Measurements from ENCODE around the gene OR5B3. TPM values are rescaled to one million over a fixed set of nuclear protein-coding genes. Genes with fewer than 3 reads are reported as not detected.

OR5B3 gene
- total RNA-seq = not detected in 2 replicates

DNA sequence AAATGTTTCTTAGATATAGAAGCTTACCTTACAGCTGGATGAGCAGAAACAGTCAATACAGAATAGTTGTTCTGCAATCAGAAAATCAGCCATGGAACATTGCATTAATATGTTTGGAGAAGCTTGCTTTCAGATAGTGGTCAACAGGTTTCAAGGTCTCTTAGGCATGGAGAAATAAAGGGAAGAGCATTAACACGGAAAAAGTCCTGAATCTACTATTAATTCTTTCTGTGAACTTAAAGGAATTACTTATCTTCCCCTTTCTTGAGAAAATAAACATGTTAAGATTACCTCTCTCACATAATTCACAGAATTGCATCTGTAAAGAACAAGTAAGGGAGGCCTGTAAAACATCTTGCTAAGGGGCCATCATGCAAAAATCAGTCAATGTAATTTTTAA is at the start of gene OR5B3:
TSS of gene OR5B3 (minus strand) at position 101 of the 400 bp plus-strand sequence. CDS start 3,465 bp downstream, outside the sequence.

GRCh38 chr11:58442136-58442535 is 35.5 kb upstream of the OR5B3 start, which contains the start of gene OR5B12:
TSS of gene OR5B12 (minus strand) at chr11:58442236. CDS start at chr11:58440151, 2,085 bp downstream.

GRCh38 chr11:58428021-58428420 is 21.3 kb upstream of the OR5B3 start, which contains the start of gene OR5B2:
TSS of gene OR5B2 (minus strand) at chr11:58428121. CDS start at chr11:58423261, 4,860 bp downstream.

DNA sequence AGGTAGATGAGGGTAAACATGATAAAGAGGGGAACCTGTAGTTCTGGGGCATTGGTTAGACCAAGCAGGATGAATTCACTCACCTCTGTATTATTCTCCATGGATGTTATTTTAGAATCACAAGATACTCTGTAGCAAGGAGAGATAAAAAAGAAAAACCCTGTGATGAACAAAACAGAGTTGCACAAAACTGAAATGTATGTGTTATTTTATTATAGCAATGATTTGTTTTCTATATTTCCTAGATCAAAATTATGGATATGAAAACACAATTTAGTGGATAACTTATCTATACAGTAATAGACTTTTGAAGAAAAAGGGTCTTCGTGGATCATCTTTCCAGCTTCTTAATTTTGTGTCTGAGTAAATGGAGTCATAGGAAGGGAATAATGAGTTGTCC is 47.7 kb downstream of the OR5B3 start, which contains the start of gene OR5B17:
TSS of gene OR5B17 (minus strand) at position 101 of the 400 bp plus-strand sequence. CDS start at position 101, 0 bp downstream.

Other genes with a start within 250 kb of the OR5B3 start
- not detected in 2 replicates for gene OR9Q2, start 217.8 kb downstream of the OR5B3 start, total RNA-seq
- not detected in 2 replicates for gene OR1S2, start 202.7 kb downstream of the OR5B3 start, total RNA-seq
- not detected in 2 replicates for gene OR1S1, start 194.2 kb downstream of the OR5B3 start, total RNA-seq
- gene OR10Q1, start 178.0 kb downstream of the OR5B3 start, total RNA-seq = not detected in 2 replicates
- gene OR10W1, start 138.6 kb downstream of the OR5B3 start, total RNA-seq = not detected in 2 replicates
- not detected in 2 replicates for gene OR5B17, start 47.8 kb downstream of the OR5B3 start, total RNA-seq
- not detected in 2 replicates for gene OR5B2, start 21.2 kb upstream of the OR5B3 start, total RNA-seq
- gene OR5B12, start 35.4 kb upstream of the OR5B3 start, total RNA-seq = not detected in 2 replicates
- gene OR5B21, start 101.2 kb upstream of the OR5B3 start, total RNA-seq = not detected in 2 replicates
- 2.9 and 11.4 TPM in 2 replicates for gene LPXN, start 169.0 kb upstream of the OR5B3 start, total RNA-seq
- 36.1 and 53.5 TPM in 2 replicates for gene ZFP91, start 172.2 kb upstream of the OR5B3 start, total RNA-seq
- gene CNTF, start 215.8 kb upstream of the OR5B3 start, total RNA-seq = 0.97 and 1.8 TPM in 2 replicates

Measured in epithelial cell of umbilical artery (primary cell).